SK-N-SH (cell line): ENCODE measurements around the gene BCHE.

Experiments used
- CHD2 ChIP-seq: fragments of 150-350 bp; IDR thresholded peaks from 2 replicates; pipeline ENCODE4 v1.6.1; 2018; ENCODE audit warnings: low read length; ENCODE audit not compliant: partially characterized antibody
- POLR2AphosphoS5 ChIP-seq: IDR thresholded peaks from 2 replicates; pipeline ENCODE4 v1.6.1; 2012; ENCODE audit warnings: low read depth, low read length
- TF ChIP-seq, protein P1 (sequence below): fragments of 150-350 bp; IDR thresholded peaks from 2 replicates; pipeline ENCODE4 v1.6.1; 2017; ENCODE audit warnings: antibody characterized with exemption, low read length, low read depth, borderline replicate concordance

DNA sequence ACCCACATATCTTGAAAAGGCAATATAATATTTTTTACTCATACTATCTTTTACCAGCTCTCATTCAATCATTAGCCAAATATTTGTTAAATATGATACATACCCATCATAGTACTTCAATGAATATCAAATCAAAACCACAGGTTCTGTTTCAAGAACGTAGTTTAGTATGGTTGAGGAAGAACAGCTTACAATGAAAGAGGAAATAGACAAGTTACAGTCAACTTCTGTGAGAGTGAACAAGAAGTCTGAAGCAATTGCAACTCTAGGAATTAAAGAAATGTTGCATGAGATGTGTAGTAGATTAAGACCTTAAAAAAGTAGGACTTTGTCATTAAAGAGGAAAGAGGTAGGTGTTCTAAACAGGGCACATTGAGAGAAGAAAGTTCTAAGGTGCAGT lies 9.3 kb downstream of the BCHE start:
- TF ChIP-seq, protein P1, sequence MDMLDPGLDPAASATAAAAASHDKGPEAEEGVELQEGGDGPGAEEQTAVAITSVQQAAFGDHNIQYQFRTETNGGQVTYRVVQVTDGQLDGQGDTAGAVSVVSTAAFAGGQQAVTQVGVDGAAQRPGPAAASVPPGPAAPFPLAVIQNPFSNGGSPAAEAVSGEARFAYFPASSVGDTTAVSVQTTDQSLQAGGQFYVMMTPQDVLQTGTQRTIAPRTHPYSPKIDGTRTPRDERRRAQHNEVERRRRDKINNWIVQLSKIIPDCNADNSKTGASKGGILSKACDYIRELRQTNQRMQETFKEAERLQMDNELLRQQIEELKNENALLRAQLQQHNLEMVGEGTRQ: no peak
- TF ChIP-seq CHD2: no peak
- TF ChIP-seq POLR2AphosphoS5: no peak
